Muscle of back (tissue), 11 donors: ENCODE data around the gene LINS1. TPM values are rescaled to one million over a fixed set of nuclear protein-coding genes. Genes with fewer than 3 reads are reported as not detected.

Experiments used
- DNase-seq, 3 donors: peaks; one replicate each; pipeline versions ENCODE4 v3.0.0 to v3.0.0-alpha.2; 2013
- polyA plus RNA-seq, 10 donors: library from polyadenylated mRNA; unstranded; fragments of 120-200 nt; gene quantifications; one replicate each; pipeline ENCODE4 v1.2.1, GENCODE V29; 2013; ENCODE audit not compliant: insufficient read length in 10 of 10

Gene LINS1
- polyA plus RNA-seq, 10 donors, result 11.3 to 20.1 (median 17.6) TPM

- DNase-seq, result no peak
Observed at GRCh38 chr15:100560323-100560722, 41.7 kb downstream of the LINS1 start.

- DNase-seq, result peak in 1 of 3 donors; percentile 34
Observed at GRCh38 chr15:100559330-100559729, 42.7 kb downstream of the LINS1 start.

DNA sequence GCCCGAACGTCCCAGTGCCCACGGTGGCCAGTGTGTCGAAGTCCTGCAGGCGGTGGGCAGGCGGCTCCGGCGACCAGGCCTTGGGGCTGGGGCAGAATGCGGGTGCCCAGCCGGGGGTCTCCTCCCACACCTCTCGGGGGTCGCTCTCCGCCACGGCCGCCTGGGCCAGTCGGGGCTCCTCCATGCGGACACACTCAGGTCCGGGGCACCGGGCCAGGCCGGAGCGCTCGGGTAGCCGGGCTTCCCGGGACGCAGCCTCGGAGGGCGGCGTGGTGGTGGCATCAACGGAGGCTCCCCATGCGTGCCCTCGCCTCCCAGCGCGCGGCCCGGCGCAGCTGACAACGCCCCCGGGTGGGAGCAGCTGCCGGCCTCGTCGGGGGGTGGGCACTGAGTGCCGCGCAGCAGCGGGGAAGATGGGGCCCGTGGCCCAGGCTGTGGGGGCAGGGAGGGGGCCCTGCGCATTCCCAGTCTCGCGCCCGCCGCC is 43.2 kb downstream of the LINS1 start:
- DNase-seq, result no peak

GRCh38 chr15:100553468-100553867 is 48.5 kb downstream of the LINS1 start:
- DNase-seq, result no peak

DNA sequence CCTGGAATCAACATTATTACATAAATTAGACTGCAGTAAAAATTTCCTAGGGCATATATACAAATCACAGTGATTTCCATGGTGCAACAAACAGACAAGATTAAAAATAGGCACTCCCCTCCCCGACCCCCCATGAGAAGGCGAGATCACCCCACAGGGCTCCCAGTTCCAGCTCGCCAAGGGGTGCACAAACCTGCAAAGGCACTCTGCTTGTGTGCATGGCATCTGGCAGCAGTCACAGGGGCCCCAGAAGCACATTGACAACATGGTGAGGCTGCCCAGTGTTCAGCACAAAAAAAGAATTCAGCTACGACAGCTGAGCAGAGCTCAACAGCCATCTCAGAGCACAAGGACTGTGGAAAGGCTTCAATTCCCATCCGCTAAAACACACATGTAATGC is 54.0 kb downstream of the LINS1 start:
- DNase-seq, result peak in 1 of 3 donors; percentile 7

- DNase-seq, result no peak
Observed at GRCh38 chr15:100544946-100545345, 57.0 kb downstream of the LINS1 start.

GRCh38 chr15:100544338-100544841 is 57.6 kb downstream of the LINS1 start:
- no peak for DNase-seq

- DNase-seq, result no peak
Observed at GRCh38 chr15:100542290-100542689, 59.7 kb downstream of the LINS1 start.

- peak in 1 of 3 donors; percentile 24 for DNase-seq
Observed at GRCh38 chr15:100537331-100537730, 64.7 kb downstream of the LINS1 start.

- no peak for DNase-seq
Observed at GRCh38 chr15:100536733-100537132, 65.3 kb downstream of the LINS1 start.

DNA sequence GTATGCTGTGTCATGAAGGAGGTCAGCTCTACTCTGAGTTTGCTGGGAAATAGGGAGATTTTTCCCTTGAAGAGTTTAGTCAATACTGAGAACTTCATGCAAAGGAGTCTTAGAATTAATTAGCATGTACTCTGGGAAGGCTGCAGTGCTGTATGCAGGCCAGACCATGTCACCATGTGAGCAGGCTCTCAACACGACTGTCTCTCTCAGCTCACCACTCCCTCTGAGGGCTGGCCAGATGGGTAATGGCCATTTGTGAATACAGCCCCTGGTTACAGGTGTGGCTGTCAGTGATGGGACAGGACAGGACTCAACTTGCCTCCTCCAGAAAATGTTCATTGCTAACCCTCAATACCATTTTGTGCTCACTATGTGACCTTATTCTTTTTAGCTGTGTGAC is 68.1 kb downstream of the LINS1 start:
- no peak for DNase-seq

- peak in 1 of 3 donors; percentile 28 for DNase-seq
Observed at GRCh38 chr15:100531823-100532327, 70.1 kb downstream of the LINS1 start.

DNA sequence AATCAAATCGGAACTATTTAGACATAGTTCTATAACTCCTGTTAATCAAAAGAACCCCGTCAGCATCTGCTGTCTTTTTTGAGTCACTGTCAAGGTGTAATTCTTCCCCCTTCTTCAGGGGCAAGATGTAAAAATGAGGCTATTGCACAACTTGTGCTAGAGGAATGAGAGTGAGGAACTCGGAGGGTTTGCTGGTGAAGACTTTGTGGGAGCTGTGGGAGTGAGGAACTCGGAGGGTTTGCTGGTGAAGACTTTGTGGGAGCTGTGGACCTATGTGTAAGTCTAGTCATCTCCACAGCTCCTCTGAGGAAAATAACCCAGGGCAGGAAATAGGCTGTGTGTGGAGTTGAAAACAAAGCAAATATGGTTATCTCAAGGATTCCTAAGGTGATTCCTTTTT is 70.8 kb downstream of the LINS1 start:
- no peak for DNase-seq

- DNase-seq, result no peak
Observed at GRCh38 chr15:100529556-100529955, 72.4 kb downstream of the LINS1 start.

- no peak for DNase-seq
Observed at GRCh38 chr15:100528833-100529428, 73.1 kb downstream of the LINS1 start, which contains the start of gene CERS3. Gene CERS3, minus strand, starts transcription at chr15:100528950. Its CDS starts 27,101 bp downstream, at chr15:100501849.

GRCh38 chr15:100526027-100526481 is 75.9 kb downstream of the LINS1 start:
- DNase-seq, result peak; percentile 57 to 88 (median 80)

- DNase-seq, result no peak
Observed at GRCh38 chr15:100525436-100525835, 76.5 kb downstream of the LINS1 start.

GRCh38 chr15:100524326-100524725 is 77.7 kb downstream of the LINS1 start:
- peak in 1 of 3 donors; percentile 26 for DNase-seq

DNA sequence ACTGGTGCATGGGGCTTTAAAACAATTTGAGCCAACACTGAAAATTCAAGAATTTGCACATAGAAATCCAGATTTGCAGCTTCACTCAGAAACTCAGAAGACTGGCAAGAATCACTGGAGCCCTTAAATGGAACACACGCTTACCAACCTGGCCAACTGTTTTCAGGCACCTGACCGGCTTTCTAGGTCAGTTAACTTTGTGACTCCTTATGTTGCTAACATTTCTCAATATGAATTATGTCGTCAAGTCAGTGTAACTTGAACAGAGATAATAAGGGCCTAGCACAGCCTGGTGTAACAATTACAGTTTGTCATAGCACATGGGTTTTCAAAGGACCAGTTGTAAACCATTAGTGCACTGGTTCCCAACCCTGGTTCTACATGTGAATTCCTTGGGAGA is 80.1 kb downstream of the LINS1 start:
- no peak for DNase-seq

DNA sequence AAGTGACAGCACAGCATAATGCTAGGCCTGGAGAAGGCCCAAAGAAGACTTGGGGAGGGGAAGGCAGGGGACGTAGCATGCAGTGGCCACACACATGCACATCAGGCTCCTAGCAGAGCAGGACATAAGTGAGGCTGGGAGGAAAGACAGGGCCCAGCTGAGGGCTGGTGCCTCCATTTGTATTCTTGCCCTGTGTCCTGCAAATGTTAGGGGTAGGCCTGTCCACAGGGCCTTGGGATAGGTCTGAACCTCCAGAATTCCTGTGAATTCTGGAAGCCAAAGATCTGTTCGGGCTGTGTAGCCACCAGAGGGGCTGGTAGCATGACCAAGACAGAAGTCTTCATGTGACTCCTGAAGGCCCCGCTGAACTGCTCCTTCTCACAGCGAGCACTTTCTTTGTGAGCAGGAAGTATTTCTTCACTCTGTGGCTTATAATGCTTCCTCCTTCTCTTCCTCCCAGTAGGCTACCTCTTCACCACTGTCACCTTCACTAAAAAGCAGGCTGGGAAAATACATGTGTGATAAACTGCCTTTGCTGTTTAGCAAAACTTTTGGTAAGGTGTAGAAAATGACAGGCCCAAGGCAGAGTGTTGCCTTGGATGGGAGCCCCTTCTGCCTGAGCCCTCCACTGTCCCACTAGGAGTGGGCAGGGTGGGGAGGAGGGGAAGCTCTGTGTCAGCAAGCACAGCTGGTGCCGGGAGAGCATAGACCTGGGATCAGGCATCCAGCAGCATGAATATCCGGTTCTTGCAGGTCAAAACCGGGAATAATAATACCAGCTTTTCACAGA is 81.7 kb downstream of the LINS1 start:
- DNase-seq, result no peak

DNA sequence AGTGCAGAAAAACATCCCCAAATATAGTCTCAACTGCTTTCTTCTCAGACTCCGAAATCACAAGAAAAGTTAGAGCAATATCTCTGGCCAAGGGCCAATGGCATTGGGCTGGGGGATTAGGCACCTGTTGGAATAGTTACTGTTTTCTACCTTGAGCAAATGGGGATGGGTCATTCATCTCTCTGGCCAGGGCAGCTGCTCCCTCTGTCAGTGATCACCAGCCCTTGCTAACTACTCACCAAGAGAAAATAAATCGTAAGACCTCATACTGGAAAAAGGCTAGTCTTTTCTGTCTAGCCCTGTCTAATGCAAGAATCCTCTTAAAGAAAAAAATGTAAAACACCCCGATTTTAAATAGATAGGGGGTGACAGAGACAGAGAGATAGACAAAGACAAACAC is 84.1 kb downstream of the LINS1 start:
- no peak for DNase-seq
